A549 (cell line): Measurements from ENCODE around the gene CLEC2D.
"Not testable (repeated sequence)": the region's sequence is repeated elsewhere in the genome, so short reads cannot be mapped to it uniquely, and the experiment has no call there.

Experiments
- CBX2 ChIP-seq: fragments of 200-600 bp; sonication (generic); IDR thresholded peaks from 2 replicates; pipeline ENCODE4 v1.6.1; 2016; ENCODE audit warnings: low read depth, mild to moderate bottlenecking, borderline replicate concordance
- EP300 ChIP-seq, 2 experiments: fragments of >200 bp; sonication (Bioruptor Twin); formaldehyde crosslinking; IDR thresholded peaks; 2 replicates in 1 of 2; 3 replicates in 1 of 2; pipeline ENCODE4 v1.6.1; 2016 to 2017
- FOSL2 ChIP-seq, 2 experiments: fragments of 450-650 bp in 1 of 2; fragments of >200 bp in 1 of 2; sonication (Bioruptor Twin) in 1 of 2; formaldehyde crosslinking; IDR thresholded peaks; 2 replicates each; pipeline versions ENCODE4 v1.5.0 to v1.6.1; 2016 to 2020; ENCODE audit warnings: mild to moderate bottlenecking in 1 of 2, moderate library complexity in 1 of 2
- HDAC2 ChIP-seq: fragments of 200-600 bp; sonication (generic); IDR thresholded peaks from 2 replicates; pipeline ENCODE4 v1.6.1; 2016
- NPAS2 ChIP-seq: fragments of 250-450 bp; sonication (Bioruptor Pico); IDR thresholded peaks from 2 replicates; pipeline ENCODE4 v1.8.0; 2022; ENCODE audit warnings: mild to moderate bottlenecking, moderate library complexity, borderline replicate concordance
- POLR2A ChIP-seq: IDR thresholded peaks from 2 replicates; pipeline ENCODE4 v1.6.1; 2012; ENCODE audit warnings: mild to moderate bottlenecking, low read length
- RAD21 ChIP-seq, 2 experiments: fragments of >200 bp in 1 of 2; sonication (Bioruptor Twin) in 1 of 2; formaldehyde crosslinking in 1 of 2; IDR thresholded peaks in 1 of 2; conservative IDR thresholded peaks in 1 of 2; 2 replicates in 1 of 2; 3 replicates in 1 of 2; pipeline ENCODE4 v1.6.1; 2012 to 2018; ENCODE audit warnings: inconsistent platforms in 1 of 2
- TF ChIP-seq, protein P1 (sequence below): fragments of >200 bp; sonication (Bioruptor Twin); formaldehyde crosslinking; IDR thresholded peaks from 3 replicates; pipeline ENCODE4 v1.5.1; 2016

DNA sequence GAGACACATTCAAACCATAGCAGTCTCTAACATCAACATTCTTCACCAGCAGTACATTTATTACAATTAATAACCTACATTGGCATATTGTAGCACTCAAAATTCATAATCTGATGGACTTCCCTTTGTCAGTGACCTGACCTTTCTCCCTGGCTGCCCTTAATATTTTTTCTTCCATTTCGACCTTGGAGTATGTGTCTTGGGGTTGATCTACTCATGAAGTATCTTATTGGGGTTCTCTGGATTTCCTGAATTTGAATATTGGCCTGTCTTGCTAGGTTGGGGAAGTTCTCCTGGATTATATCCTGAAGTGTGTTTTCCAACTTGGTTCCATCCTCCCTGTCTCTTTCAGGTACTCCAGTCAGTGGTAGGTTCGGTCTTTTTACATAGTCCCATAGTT lies 2.8 kb downstream of the CLEC2D start:
- TF ChIP-seq CBX2; HDAC2; POLR2A; NPAS2; EP300 (IDR thresholded peaks at IDR 0.05); FOSL2 (IDR thresholded peaks at IDR 0.05); FOSL2 (CRISPR knock-in tag; IDR thresholded peaks at IDR 0.05); RAD21 (conservative IDR thresholded peaks at IDR 0.05 in 1 of 2, IDR thresholded peaks at IDR 0.05 in 1 of 2): not testable (repeated sequence)
- TF ChIP-seq, protein P1, sequence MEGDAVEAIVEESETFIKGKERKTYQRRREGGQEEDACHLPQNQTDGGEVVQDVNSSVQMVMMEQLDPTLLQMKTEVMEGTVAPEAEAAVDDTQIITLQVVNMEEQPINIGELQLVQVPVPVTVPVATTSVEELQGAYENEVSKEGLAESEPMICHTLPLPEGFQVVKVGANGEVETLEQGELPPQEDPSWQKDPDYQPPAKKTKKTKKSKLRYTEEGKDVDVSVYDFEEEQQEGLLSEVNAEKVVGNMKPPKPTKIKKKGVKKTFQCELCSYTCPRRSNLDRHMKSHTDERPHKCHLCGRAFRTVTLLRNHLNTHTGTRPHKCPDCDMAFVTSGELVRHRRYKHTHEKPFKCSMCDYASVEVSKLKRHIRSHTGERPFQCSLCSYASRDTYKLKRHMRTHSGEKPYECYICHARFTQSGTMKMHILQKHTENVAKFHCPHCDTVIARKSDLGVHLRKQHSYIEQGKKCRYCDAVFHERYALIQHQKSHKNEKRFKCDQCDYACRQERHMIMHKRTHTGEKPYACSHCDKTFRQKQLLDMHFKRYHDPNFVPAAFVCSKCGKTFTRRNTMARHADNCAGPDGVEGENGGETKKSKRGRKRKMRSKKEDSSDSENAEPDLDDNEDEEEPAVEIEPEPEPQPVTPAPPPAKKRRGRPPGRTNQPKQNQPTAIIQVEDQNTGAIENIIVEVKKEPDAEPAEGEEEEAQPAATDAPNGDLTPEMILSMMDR, result not testable (repeated sequence)
